SK-MEL-5 (cell line): ENCODE measurements around the gene TP53. TPM values are rescaled to one million over a fixed set of nuclear protein-coding genes. Genes with fewer than 3 reads are reported as not detected.
A peak's percentile ranks its signal among the peaks of the same experiment; 100 is the strongest.
"Not testable (repeated sequence)": the region's sequence is repeated elsewhere in the genome, so short reads cannot be mapped to it uniquely, and the experiment has no call there.

ENCODE experiments used
- DNase-seq: peaks from one replicate; pipeline ENCODE4 v3.0.0-alpha.2; 2016; ENCODE audit warnings: low read depth, low spot score
- in situ Hi-C: cut with HindIII; loops from 2 replicates; pipeline ENCODE4 v1.10.0; 2016; ENCODE audit warnings: low sequenced_read_pairs, high pct_unique_total_duplicates, low pct_unique_long_range_greater_than_20kb
- total RNA-seq: library from RNA; depleted of rRNA; stranded (reverse); fragments of >200 nt; shearing (Covaris generic); gene quantifications from 2 replicates; pipeline ENCODE4 v1.2.3, GENCODE V29; 2014

The TP53 gene
- total RNA-seq, 1 experiment from 2014 or later = 14.1 TPM

GRCh38 chr17:7651665-7652387 is 35.5 kb downstream of the TP53 start:
- no peak for DNase-seq
- in situ Hi-C loops = no loop called here

- in situ Hi-C loops = no loop called here
- no peak for DNase-seq
Measured at GRCh38 chr17:7651097-7651664, 36.1 kb downstream of the TP53 start.

- in situ Hi-C loops = no loop called here
- peak; percentile 64 for DNase-seq
Measured at GRCh38 chr17:7650509-7651096, 36.7 kb downstream of the TP53 start, which contains the start of gene ATP1B2. TSS of gene ATP1B2 (plus strand) at chr17:7650926. CDS start at chr17:7651519, 593 bp downstream.

- DNase-seq = no peak
- in situ Hi-C loops = no loop called here
Measured at GRCh38 chr17:7647018-7647417, 40.3 kb downstream of the TP53 start.

- in situ Hi-C loops = no loop called here
- no peak for DNase-seq
Measured at GRCh38 chr17:7646457-7646856, 40.8 kb downstream of the TP53 start.

GRCh38 chr17:7644775-7645174 is 42.5 kb downstream of the TP53 start:
- DNase-seq = no peak
- in situ Hi-C loops = no loop called here

- DNase-seq, in situ Hi-C loops: not testable (repeated sequence)
Measured at GRCh38 chr17:7641635-7642034, 45.7 kb downstream of the TP53 start.

GRCh38 chr17:7640783-7641182 is 46.5 kb downstream of the TP53 start:
- no peak for DNase-seq
- in situ Hi-C loops = no loop called here

GRCh38 chr17:7636163-7636562 is 51.1 kb downstream of the TP53 start:
- in situ Hi-C loops = no loop called here
- no peak for DNase-seq

GRCh38 chr17:7634384-7634783 is 52.9 kb downstream of the TP53 start:
- in situ Hi-C loops = no loop called here
- DNase-seq = peak; percentile 91

GRCh38 chr17:7633093-7633492 is 54.2 kb downstream of the TP53 start:
- peak; percentile 19 for DNase-seq
- in situ Hi-C loops = no loop called here

GRCh38 chr17:7632492-7632894 is 54.8 kb downstream of the TP53 start:
- in situ Hi-C loops = no loop called here
- DNase-seq = peak; percentile 80

- no peak for DNase-seq
- in situ Hi-C loops = no loop called here
Measured at GRCh38 chr17:7631398-7632380, 55.6 kb downstream of the TP53 start.

GRCh38 chr17:7629939-7630571 is 57.2 kb downstream of the TP53 start, which contains the start of gene SHBG:
TSS of gene SHBG (plus strand) at chr17:7630135. CDS start at chr17:7630173, 38 bp downstream.
- no peak for DNase-seq
- in situ Hi-C loops = no loop called here

GRCh38 chr17:7627250-7628121 is 59.8 kb downstream of the TP53 start, which contains the start of gene SAT2:
TSS of gene SAT2 (minus strand) at chr17:7627821. CDS start at chr17:7627635, 186 bp downstream.
- in situ Hi-C loops = no loop called here

GRCh38 chr17:7626956-7627249 is 60.4 kb downstream of the TP53 start:
- in situ Hi-C loops = no loop called here

More at GRCh38 chr17:7627250-7628121, 59.8 kb downstream of the TP53 start, which contains the start of gene SAT2:
- DNase-seq = peak; percentile 94

More at GRCh38 chr17:7626956-7627249, 60.4 kb downstream of the TP53 start:
- DNase-seq = no peak
